IMR-90 (cell line): ENCODE measurements around the gene IGIP. TPM values are rescaled to one million over a fixed set of nuclear protein-coding genes. Genes with fewer than 3 reads are reported as not detected.

Source experiments
- ATAC-seq: fragments of 200-7000 bp; cut with Tn5 transposase; 2 replicates; pipeline ENCODE4 v1.9.1; 2020; ENCODE audit warnings: low read depth, mild to moderate bottlenecking, moderate library complexity
- BruUV-seq: library from RNA; stranded (reverse); fragments of 400-500 nt; replicated peaks from 2 replicates; lab custom pipeline; 2021; lab: Mats Ljungman, UMichigan
- CTCF ChIA-PET: fragments of 300-600 bp; formaldehyde crosslinking; extraction: SDS; loops from one replicate; lab custom pipeline; 2021; ENCODE audit warnings: antibody characterized with exemption; lab: Yijun Ruan, JAX
- POLR2A ChIA-PET: fragments of 300-600 bp; sonication (Branson Sonifier 250); formaldehyde crosslinking; loops from one replicate; lab custom pipeline; 2022; ENCODE audit warnings: antibody characterized with exemption; ENCODE audit not compliant: unreplicated experiment; lab: Charles Lee
- DNase-seq: peaks from one replicate; pipeline ENCODE4 v3.0.0; 2013
- H2AFZ ChIP-seq: replicated peaks from 2 replicates; pipeline ENCODE3; 2013; ENCODE audit warnings: low read length, mild to moderate bottlenecking; ENCODE audit not compliant: poor library complexity
- H2AK5ac ChIP-seq: 2 replicates; pipeline ENCODE4 v1.6.1; 2013; ENCODE audit warnings: low read depth, low read length, inconsistent platforms
- H2AK9ac ChIP-seq: replicated peaks from 2 replicates; pipeline ENCODE3; 2013; ENCODE audit warnings: mild to moderate bottlenecking, low read depth, low read length, moderate library complexity; ENCODE audit not compliant: poor library complexity
- H2BK120ac ChIP-seq: 2 replicates; pipeline ENCODE4 v1.6.1; 2013; ENCODE audit warnings: low read depth, low read length, inconsistent platforms
- H2BK15ac ChIP-seq: 3 replicates; pipeline ENCODE4 v1.6.1; 2013; ENCODE audit warnings: low read depth, low read length, inconsistent platforms
- H2BK20ac ChIP-seq: 2 replicates; pipeline ENCODE4 v1.6.1; 2013; ENCODE audit warnings: low read depth, mild to moderate bottlenecking, inconsistent platforms, low read length, moderate library complexity
- H2BK5ac ChIP-seq: 2 replicates; pipeline ENCODE4 v1.6.1; 2013; ENCODE audit warnings: mild to moderate bottlenecking, low read depth, low read length, inconsistent platforms; ENCODE audit not compliant: poor library complexity, severe bottlenecking
- H3K14ac ChIP-seq: replicated peaks from 2 replicates; pipeline ENCODE4 v1.6.1; 2013; ENCODE audit warnings: low read depth, low read length, inconsistent platforms
- H3K18ac ChIP-seq: 2 replicates; pipeline ENCODE4 v1.6.1; 2013; ENCODE audit warnings: low read depth, low read length, control low read depth
- H3K23ac ChIP-seq: 2 replicates; pipeline ENCODE4 v1.6.1; 2013; ENCODE audit warnings: low read depth, low read length, inconsistent platforms
- H3K27ac ChIP-seq: 2 replicates; pipeline ENCODE4 v1.5.1; 2013; ENCODE audit warnings: mild to moderate bottlenecking, control low read depth, low read length; ENCODE audit not compliant: insufficient read depth
- H3K27me3 ChIP-seq: 2 replicates; pipeline ENCODE4 v1.6.1; 2013; ENCODE audit warnings: low read length; ENCODE audit not compliant: control insufficient read depth, insufficient read depth
- H3K36me3 ChIP-seq: 2 replicates; pipeline ENCODE4 v1.6.1; 2013; ENCODE audit warnings: low read length, mixed read lengths; ENCODE audit not compliant: control insufficient read depth, insufficient read depth
- H3K4ac ChIP-seq: 2 replicates; pipeline ENCODE4 v1.6.1; 2013; ENCODE audit warnings: low read depth, low read length, inconsistent platforms
- H3K4me1 ChIP-seq: 2 replicates; pipeline ENCODE4 v1.6.1; 2013; ENCODE audit warnings: low read length, mixed read lengths; ENCODE audit not compliant: control insufficient read depth, insufficient read depth
- H3K4me2 ChIP-seq: 2 replicates; pipeline ENCODE4 v1.6.1; 2013; ENCODE audit warnings: low read depth, mild to moderate bottlenecking, control low read depth, low read length, moderate library complexity
- H3K4me3 ChIP-seq: 2 replicates; pipeline ENCODE4 v1.5.1; 2013; ENCODE audit warnings: low read depth, mild to moderate bottlenecking, control low read depth, low read length, moderate library complexity; ENCODE audit not compliant: insufficient read depth
- H3K56ac ChIP-seq: 2 replicates; pipeline ENCODE4 v1.6.1; 2013; ENCODE audit warnings: low read length, inconsistent platforms; ENCODE audit not compliant: insufficient read depth; ENCODE audit errors: extremely low read depth
- H3K79me1 ChIP-seq, 2 experiments: 2 replicates each; pipeline ENCODE4 v1.6.1; 2013; ENCODE audit warnings: low read length in 2 of 2, inconsistent platforms in 1 of 2, low read depth in 1 of 2
- H3K9ac ChIP-seq: 2 replicates; pipeline ENCODE4 v1.6.1; 2013; ENCODE audit warnings: low read depth, low read length, control low read depth
- H3K9me1 ChIP-seq: 2 replicates; pipeline ENCODE4 v1.6.1; 2013; ENCODE audit warnings: low read length, inconsistent platforms; ENCODE audit not compliant: insufficient read depth
- H3K9me3 ChIP-seq: 2 replicates; pipeline ENCODE4 v1.6.1; 2013; ENCODE audit warnings: low read length; ENCODE audit not compliant: control insufficient read depth, insufficient read depth
- H4K20me1 ChIP-seq: 2 replicates; pipeline ENCODE4 v1.6.1; 2013; ENCODE audit warnings: low read length, inconsistent platforms; ENCODE audit not compliant: insufficient read depth
- H4K5ac ChIP-seq: 2 replicates; pipeline ENCODE4 v1.6.1; 2013; ENCODE audit warnings: mild to moderate bottlenecking, low read depth, low read length, control low read depth
- H4K8ac ChIP-seq, 2 experiments: 2 replicates each; pipeline ENCODE4 v1.6.1; 2013; ENCODE audit warnings: low read depth in 2 of 2, low read length in 2 of 2, control low read depth in 1 of 2, inconsistent platforms in 1 of 2
- H4K91ac ChIP-seq: 2 replicates; pipeline ENCODE4 v1.6.1; 2013; ENCODE audit warnings: low read depth, low read length, inconsistent platforms; ENCODE audit not compliant: insufficient read depth
- CHD1 ChIP-seq: IDR thresholded peaks from 2 replicates; pipeline ENCODE4 v1.6.1; 2012; ENCODE audit warnings: low read depth, low read length, improper control_type of control experiment
- MXI1 ChIP-seq: IDR thresholded peaks from 2 replicates; pipeline ENCODE4 v1.6.1; 2012; ENCODE audit warnings: low read depth, mild to moderate bottlenecking, low read length, moderate library complexity, borderline replicate concordance
- RAD21 ChIP-seq: IDR thresholded peaks from 2 replicates; pipeline ENCODE4 v1.6.1; 2012; ENCODE audit warnings: low read length, improper control_type of control experiment
- RFX5 ChIP-seq: IDR thresholded peaks from 2 replicates; pipeline ENCODE4 v1.8.0; 2012; ENCODE audit warnings: low read depth, mild to moderate bottlenecking, low read length, moderate library complexity
- SMC3 ChIP-seq: fragments of 150-350 bp; IDR thresholded peaks from 2 replicates; pipeline ENCODE4 v1.6.1; 2016; ENCODE audit warnings: low read depth, mild to moderate bottlenecking, antibody characterized with exemption, low read length, moderate library complexity
- WGBS, 2 experiments: methylation state at CpG; one replicate each; pipeline versions ENCODE4 v1.1.5 to v1.1.7; 2013; ENCODE audit warnings: missing lambda C conversion rate in 2 of 2; ENCODE audit not compliant: insufficient read length in 1 of 2; ENCODE audit errors: extremely low coverage in 2 of 2; 5-methylcytosine and 5-hydroxymethylcytosine counted together
- dilution Hi-C: fragments of 300-500 bp; cut with HindIII; formaldehyde crosslinking; loops from one replicate; pipeline ENCODE4 v1.14.3; 2018; ENCODE audit warnings: low sequenced_read_pairs; ENCODE audit not compliant: unreplicated experiment
- in situ Hi-C: fragments of 300-500 bp; cut with MboI; formaldehyde crosslinking; loops from 3 replicates; pipeline ENCODE4 v1.14.3; 2019; ENCODE audit warnings: low sequenced_read_pairs, inconsistent platforms, mixed read lengths
- intact Hi-C: fragments of 100-400 bp; cut with micrococcal nuclease; formaldehyde crosslinking; loops from 2 replicates; pipeline ENCODE4 v1.10.0; 2022
- polyA plus RNA-seq, 3 experiments: library from polyadenylated mRNA; depleted of rRNA; stranded (reverse); fragments of >200 nt; gene quantifications; 2 replicates each; pipeline ENCODE4 v1.2.3, GENCODE V29; 2012; ENCODE audit warnings: low replicate concordance in 1 of 3
- total RNA-seq: library from RNA; depleted of rRNA; stranded (reverse); fragments of >200 nt; gene quantifications from 2 replicates; pipeline ENCODE4 v1.2.3, GENCODE V29; 2012

The IGIP gene
- total and polyA plus RNA-seq, 2 of the 4 experiments (the other 2 are of a cell fraction) = 1.2 to 5.0 TPM

DNA sequence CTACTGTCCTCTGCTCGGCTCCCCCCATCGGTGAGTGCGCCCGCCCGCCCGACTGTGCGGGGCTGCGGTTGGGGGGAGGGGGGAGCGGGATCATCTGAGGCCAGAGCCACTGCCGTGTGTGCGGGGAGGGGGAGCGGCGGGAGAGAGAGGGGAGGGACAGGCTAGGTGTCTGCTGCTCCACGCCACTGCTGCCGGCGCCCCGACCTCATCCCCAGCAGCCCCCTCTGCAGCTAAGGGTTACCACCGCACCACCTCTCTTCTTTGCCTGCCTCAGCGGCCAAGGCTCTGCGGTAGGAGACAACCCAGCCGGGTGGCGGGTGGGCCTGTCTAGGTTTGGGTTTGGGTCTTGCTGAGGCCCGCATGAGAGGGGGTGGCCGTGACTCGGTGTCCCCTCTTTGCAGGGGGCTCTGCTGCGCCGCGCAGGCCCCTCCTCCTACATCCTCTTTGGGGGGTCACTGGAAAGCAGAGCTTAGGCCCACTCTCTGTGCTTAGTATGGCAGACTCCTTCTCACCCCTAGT lies 12.5 kb upstream of the IGIP start:
- intact Hi-C loops (no loop called here), dilution Hi-C loops (no loop called here), in situ Hi-C loops (loop anchor here (25.0 kb wide), 1 partner anchor 476 kb away; the partner anchor contains the start of gene CXXC5)
- Histone ChIP-seq H4K91ac (peak overlapping the region; percentile 88), H2AFZ (peak overlapping the region; percentile 92), H3K9ac (peak overlapping the region; percentile 92), H3K4me3 (peak overlapping the region; percentile 87), H3K9me3 (no peaks in the 10 kb centered on the region), H3K4me2 (peak overlapping the region; percentile 99), H3K27ac (peak overlapping the region; percentile 96), H2AK9ac (peak overlapping the region; percentile 99), H3K18ac (peak overlapping the region; percentile 78; the same call in 1 of the 2 replicates), H3K36me3 (peaks cover 2% of the 10 kb centered on the region; the same call in 1 of the 2 replicates), H2BK20ac (peak overlapping the region; percentile 17; the same call in 1 of the 2 replicates), H2BK5ac (peak overlapping the region; percentile 92), H2AK5ac (peak overlapping the region; percentile 96), H2BK15ac (no peak overlapping the region; the same call in 2 of the 3 replicates), H3K4me1 (peaks cover 8% of the 10 kb centered on the region), H4K8ac (peak overlapping the region; percentile 89 to 92), H2BK120ac (peak overlapping the region; percentile 76), H3K9me1 (peaks cover 6% of the 10 kb centered on the region; the same call in 1 of the 2 replicates), H3K27me3 (no peaks in the 10 kb centered on the region), H3K56ac (peak overlapping the region; percentile 81), H4K20me1 (peaks cover 40% of the 10 kb centered on the region), H3K23ac (peak overlapping the region; percentile 97), H3K14ac (peak overlapping the region; percentile 97), H3K79me1 (peaks cover 10 to 68% of the 10 kb centered on the region in 2 experiments), H3K4ac (peak overlapping the region; percentile 97), H4K5ac (peak overlapping the region; percentile 83)
- ChIA-PET CTCF (no interaction called here), POLR2A (no interaction called here)
- DNase-seq (no peak), ATAC-seq (peak; percentile 6)
- BruUV-seq = no TSS peak
- 20% methylated on average over 1 of the region's 28 CpGs; no CpG with 5 or more reads in 1 of the 2 experiments for WGBS, 2 experiments
- TF ChIP-seq MXI1 (no peak), RFX5 (no peak), RAD21 (no peak), CHD1 (no peak), SMC3 (no peak)
